Muscle layer of colon (tissue), 2 donors: ENCODE data around the gene MGST3.
"Not testable (repeated sequence)": the region's sequence is repeated elsewhere in the genome, so short reads cannot be mapped to it uniquely, and the experiment has no call there.

Source experiments
- H3K27ac ChIP-seq: one replicate; pipeline ENCODE4 v1.7.0; 2013; ENCODE audit warnings: low read depth, mild to moderate bottlenecking, low read length, moderate library complexity
- H3K27me3 ChIP-seq, 2 donors: one replicate each; pipeline ENCODE4 v1.7.0; 2013; ENCODE audit warnings: low read length in 2 of 2, mild to moderate bottlenecking in 2 of 2; ENCODE audit not compliant: insufficient read depth in 2 of 2, control insufficient read depth in 1 of 2
- H3K36me3 ChIP-seq: one replicate; pipeline ENCODE4 v1.7.0; 2013; ENCODE audit warnings: mild to moderate bottlenecking, low read length; ENCODE audit not compliant: insufficient read depth
- H3K4me1 ChIP-seq: one replicate; pipeline ENCODE4 v1.7.0; 2013; ENCODE audit warnings: mild to moderate bottlenecking, low read length; ENCODE audit not compliant: insufficient read depth
- H3K4me3 ChIP-seq, 2 donors: one replicate each; pipeline ENCODE4 v1.7.0; 2013; ENCODE audit warnings: low read length in 2 of 2, low read depth in 1 of 2, mild to moderate bottlenecking in 1 of 2, moderate library complexity in 1 of 2
- H3K9ac ChIP-seq: one replicate; pipeline ENCODE4 v1.7.0; 2013; ENCODE audit warnings: low read length
- H3K9me3 ChIP-seq: one replicate; pipeline ENCODE4 v1.7.0; 2013; ENCODE audit warnings: mild to moderate bottlenecking, low read length
- donor health status: abdominal sarcoma.
- donor health status: Adenocarcinoma of cecum.

Gene MGST3

GRCh38 chr1:165661703-165662102 is 30.7 kb downstream of the MGST3 start:
- H3K9me3 ChIP-seq, result no peaks in the 10 kb centered on the region
- no peaks in the 10 kb centered on the region for H3K27me3 ChIP-seq
- H3K27ac ChIP-seq, result no peak overlapping the region
- H3K4me1 ChIP-seq, result no peaks in the 10 kb centered on the region
- H3K36me3 ChIP-seq, result peaks cover 56% of the 10 kb centered on the region
- no peak overlapping the region for H3K9ac ChIP-seq
- no peak overlapping the region for H3K4me3 ChIP-seq

GRCh38 chr1:165662186-165662585 is 31.2 kb downstream of the MGST3 start:
- Histone ChIP-seq H3K27ac (no peak overlapping the region), H3K36me3 (peaks cover 57% of the 10 kb centered on the region)

GRCh38 chr1:165666152-165666825 is 35.3 kb downstream of the MGST3 start:
- Histone ChIP-seq H3K27me3 (no peaks in the 10 kb centered on the region), H3K27ac (no peak overlapping the region), H3K4me3 (no peak overlapping the region), H3K36me3 (peaks cover 55% of the 10 kb centered on the region), H3K4me1 (no peaks in the 10 kb centered on the region), H3K9me3 (no peaks in the 10 kb centered on the region), H3K9ac (no peak overlapping the region)

More at GRCh38 chr1:165662186-165662585, 31.2 kb downstream of the MGST3 start:
- H3K4me1 ChIP-seq, result no peaks in the 10 kb centered on the region
- no peak overlapping the region for H3K9ac ChIP-seq
- H3K9me3 ChIP-seq, result no peaks in the 10 kb centered on the region
- H3K27me3 ChIP-seq, result no peaks in the 10 kb centered on the region
- no peak overlapping the region for H3K4me3 ChIP-seq

GRCh38 chr1:165668184-165668583 is 37.1 kb downstream of the MGST3 start:
- Histone ChIP-seq H3K9me3 (no peaks in the 10 kb centered on the region), H3K36me3 (peaks cover 46% of the 10 kb centered on the region), H3K4me1 (no peaks in the 10 kb centered on the region), H3K27ac (no peak overlapping the region), H3K9ac (no peak overlapping the region), H3K27me3 (no peaks in the 10 kb centered on the region), H3K4me3 (no peak overlapping the region)

- H3K36me3 ChIP-seq, result peaks cover 24% of the 10 kb centered on the region
- no peak overlapping the region for H3K27ac ChIP-seq
- H3K4me1 ChIP-seq, result no peaks in the 10 kb centered on the region
- H3K27me3 ChIP-seq, result no peaks in the 10 kb centered on the region
- H3K4me3 ChIP-seq, result no peak overlapping the region
- H3K9me3 ChIP-seq, result no peaks in the 10 kb centered on the region
- H3K9ac ChIP-seq, result no peak overlapping the region
Measured at GRCh38 chr1:165671526-165671925, 40.5 kb downstream of the MGST3 start.

- H3K4me3 ChIP-seq, result no peak overlapping the region
- no peak overlapping the region for H3K27ac ChIP-seq
- peaks cover 17% of the 10 kb centered on the region for H3K36me3 ChIP-seq
- no peaks in the 10 kb centered on the region for H3K4me1 ChIP-seq
- H3K9ac ChIP-seq, result no peak overlapping the region
- no peaks in the 10 kb centered on the region for H3K27me3 ChIP-seq
- no peaks in the 10 kb centered on the region for H3K9me3 ChIP-seq
Measured at GRCh38 chr1:165674599-165674998, 43.6 kb downstream of the MGST3 start.

GRCh38 chr1:165675794-165676193 is 44.8 kb downstream of the MGST3 start:
- H3K27ac ChIP-seq, result no peak overlapping the region
- peaks cover 28% of the 10 kb centered on the region for H3K36me3 ChIP-seq
- H3K27me3 ChIP-seq, result no peaks in the 10 kb centered on the region

GRCh38 chr1:165678509-165678908 is 47.5 kb downstream of the MGST3 start:
- Histone ChIP-seq H3K36me3 (peaks cover 52% of the 10 kb centered on the region), H3K4me3 (no peak overlapping the region), H3K27ac (no peak overlapping the region), H3K9ac (no peak overlapping the region), H3K27me3 (no peaks in the 10 kb centered on the region), H3K4me1 (no peaks in the 10 kb centered on the region), H3K9me3 (no peaks in the 10 kb centered on the region)

More at GRCh38 chr1:165675794-165676193, 44.8 kb downstream of the MGST3 start:
- no peak overlapping the region for H3K4me3 ChIP-seq
- H3K9me3 ChIP-seq, result no peaks in the 10 kb centered on the region
- H3K9ac ChIP-seq, result no peak overlapping the region
- no peaks in the 10 kb centered on the region for H3K4me1 ChIP-seq

GRCh38 chr1:165679282-165680036 is 48.4 kb downstream of the MGST3 start:
- H3K27ac ChIP-seq, result no peak overlapping the region
- peaks cover 52% of the 10 kb centered on the region for H3K36me3 ChIP-seq
- no peaks in the 10 kb centered on the region for H3K4me1 ChIP-seq
- no peak overlapping the region for H3K9ac ChIP-seq
- H3K27me3 ChIP-seq, result no peaks in the 10 kb centered on the region
- no peaks in the 10 kb centered on the region for H3K9me3 ChIP-seq
- H3K4me3 ChIP-seq, result no peak overlapping the region

GRCh38 chr1:165680303-165680702 is 49.3 kb downstream of the MGST3 start:
- H3K27me3 ChIP-seq, result no peaks in the 10 kb centered on the region
- no peaks in the 10 kb centered on the region for H3K4me1 ChIP-seq
- H3K9ac ChIP-seq, result no peak overlapping the region
- no peaks in the 10 kb centered on the region for H3K9me3 ChIP-seq
- H3K27ac ChIP-seq, result no peak overlapping the region
- H3K36me3 ChIP-seq, result peaks cover 53% of the 10 kb centered on the region
- no peak overlapping the region for H3K4me3 ChIP-seq

GRCh38 chr1:165680773-165681172 is 49.7 kb downstream of the MGST3 start:
- not testable (repeated sequence) for H3K27ac ChIP-seq, H3K27me3 ChIP-seq, H3K9ac ChIP-seq, H3K4me1 ChIP-seq, H3K9me3 ChIP-seq, H3K4me3 ChIP-seq
- H3K36me3 ChIP-seq, result peaks cover 52% of the 10 kb centered on the region
